ENCODE data around the gene KCMF1.
A peak's percentile ranks its signal among the peaks of the same experiment; 100 is the strongest.

The KCMF1 gene

DNA sequence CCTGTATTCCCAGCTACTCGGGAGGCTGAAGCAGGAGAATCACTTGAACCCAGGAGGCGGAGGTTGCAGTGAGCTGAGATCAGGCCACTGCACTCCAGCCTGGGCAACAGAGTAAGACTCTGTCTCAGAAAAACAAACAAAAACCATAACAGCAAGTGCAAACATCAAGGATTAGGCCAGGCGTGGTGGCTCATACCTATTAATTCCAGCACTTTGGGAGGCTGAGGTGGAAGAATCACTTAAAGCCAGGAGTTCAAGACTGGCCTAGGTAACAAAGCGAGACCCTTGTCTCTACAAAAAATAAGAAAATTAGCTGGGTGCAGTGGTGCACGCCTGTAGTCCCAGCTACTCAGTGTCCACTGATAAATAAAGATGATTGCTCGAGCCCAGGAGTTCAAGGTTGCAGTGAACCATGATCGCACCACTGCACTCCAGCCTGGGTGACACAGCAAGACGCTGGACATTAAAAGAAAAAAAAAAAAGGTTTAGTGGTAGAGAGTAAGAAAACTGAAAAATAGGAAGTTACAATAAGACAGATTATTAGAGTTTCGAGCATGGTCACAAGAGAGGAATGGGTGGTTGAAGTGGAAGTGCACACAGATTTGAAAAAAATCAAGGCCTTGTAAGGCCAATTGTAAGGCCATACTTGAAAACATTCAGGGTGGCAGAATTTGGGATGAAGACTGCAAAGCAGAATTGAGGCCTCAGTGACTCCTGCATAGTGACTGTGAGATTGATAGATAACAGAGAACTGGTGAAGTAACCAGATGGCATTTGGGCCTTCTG is 6.4 kb upstream of the KCMF1 start:
- Histone ChIP-seq H3K27me3 (ENCODE audit: control insufficient read depth, insufficient read depth, low read length, poor library complexity, severe bottlenecking) (no peaks in the 10 kb centered on the region), H3K9me3 (ENCODE audit: control insufficient read depth, low read length) (no peaks in the 10 kb centered on the region), H3K27ac (ENCODE audit: insufficient read depth, low read depth, low read length, poor library complexity, severe bottlenecking) (no peak overlapping the region), H3K4me1 (ENCODE audit: control insufficient read depth, insufficient read depth, low read length) (peaks cover 4% of the 10 kb centered on the region), H3K4me3 (ENCODE audit: insufficient read depth, low read depth, low read length) (no peak overlapping the region), H3K36me3 (ENCODE audit: control insufficient read depth, insufficient read depth, low read length) (peaks cover 5% of the 10 kb centered on the region)
- WGBS, 2 experiments = 94% methylated on average over 9 of the region's 9 CpGs

DNA sequence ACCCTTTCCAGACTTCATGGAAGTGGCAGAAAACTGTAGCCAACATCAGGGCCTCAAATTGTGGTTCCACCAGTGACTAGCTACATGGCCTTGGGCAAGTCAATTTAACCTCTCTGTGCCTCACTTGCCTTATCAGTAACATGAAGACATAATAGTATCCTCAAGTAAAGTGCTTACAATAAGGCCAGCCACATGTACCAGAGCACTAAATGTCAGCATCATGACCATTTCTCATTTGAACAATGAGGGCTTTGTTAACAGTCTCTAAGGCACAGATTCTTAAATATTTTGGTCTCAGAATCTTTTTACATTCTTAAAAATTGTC is 5.8 kb upstream of the KCMF1 start:
- Histone ChIP-seq H3K36me3 (ENCODE audit: control insufficient read depth, insufficient read depth, low read length) (peaks cover 5% of the 10 kb centered on the region), H3K27ac (ENCODE audit: insufficient read depth, low read depth, low read length, poor library complexity, severe bottlenecking) (no peak overlapping the region), H3K9me3 (ENCODE audit: control insufficient read depth, low read length) (no peaks in the 10 kb centered on the region), H3K4me1 (ENCODE audit: control insufficient read depth, insufficient read depth, low read length) (peaks cover 1% of the 10 kb centered on the region), H3K27me3 (ENCODE audit: control insufficient read depth, insufficient read depth, low read length, poor library complexity, severe bottlenecking) (no peaks in the 10 kb centered on the region), H3K4me3 (ENCODE audit: insufficient read depth, low read depth, low read length) (no peak overlapping the region)

DNA sequence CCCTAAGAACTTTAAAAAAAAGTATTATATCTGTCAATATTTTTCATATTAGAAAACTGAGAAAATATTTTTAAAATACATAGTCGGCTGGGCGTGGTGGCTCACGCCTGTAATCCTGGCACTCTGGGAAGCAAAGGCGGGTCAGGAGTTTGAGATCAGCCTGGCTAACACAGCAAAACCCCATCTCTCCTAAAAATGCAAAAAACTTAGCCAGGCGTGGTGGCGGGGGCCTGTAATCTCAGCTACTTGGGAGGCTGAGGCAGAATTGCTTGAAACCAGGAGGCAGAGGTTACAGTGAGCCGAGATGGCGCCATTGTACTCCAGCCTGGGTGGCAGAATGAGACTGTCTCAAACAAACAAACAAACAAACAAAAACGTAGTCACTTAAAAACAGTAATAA is 5.1 kb upstream of the KCMF1 start:
- Histone ChIP-seq H3K36me3 (ENCODE audit: control insufficient read depth, insufficient read depth, low read length) (peaks cover 5% of the 10 kb centered on the region), H3K27me3 (ENCODE audit: control insufficient read depth, insufficient read depth, low read length, poor library complexity, severe bottlenecking) (no peaks in the 10 kb centered on the region)
- 88 to 94% methylated on average over 9 of the region's 9 CpGs for WGBS, 2 experiments

DNA sequence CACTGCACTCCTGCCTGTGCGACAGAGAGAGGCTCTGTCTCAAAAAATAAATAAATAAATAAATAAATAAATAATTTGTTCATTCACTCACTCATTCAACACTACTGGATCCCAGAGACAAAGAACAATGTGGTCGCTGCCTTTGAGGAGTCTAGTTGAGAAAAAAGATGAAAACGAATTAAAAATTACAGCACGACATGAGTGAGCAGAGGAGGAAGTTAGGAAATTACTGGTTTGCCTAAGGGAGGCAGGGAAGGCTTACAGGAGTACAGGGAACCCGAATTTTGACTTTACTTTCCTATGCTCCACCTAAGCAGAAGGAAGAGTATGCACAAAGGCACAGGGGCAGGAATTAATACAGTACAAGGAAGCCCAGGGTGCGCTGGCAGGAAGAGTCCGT is 4.2 kb upstream of the KCMF1 start:
- Histone ChIP-seq H3K27ac (ENCODE audit: insufficient read depth, low read depth, low read length, poor library complexity, severe bottlenecking) (no peak overlapping the region), H3K36me3 (ENCODE audit: control insufficient read depth, insufficient read depth, low read length) (peaks cover 5% of the 10 kb centered on the region), H3K4me1 (ENCODE audit: control insufficient read depth, insufficient read depth, low read length) (no peaks in the 10 kb centered on the region), H3K9me3 (ENCODE audit: control insufficient read depth, low read length) (no peaks in the 10 kb centered on the region), H3K4me3 (ENCODE audit: insufficient read depth, low read depth, low read length) (no peak overlapping the region), H3K27me3 (ENCODE audit: control insufficient read depth, insufficient read depth, low read length, poor library complexity, severe bottlenecking) (no peaks in the 10 kb centered on the region)
- 94 to 96% methylated on average over 6 of the region's 7 CpGs for WGBS, 2 experiments

More for the DNA sequence above, 5.1 kb upstream of the KCMF1 start:
- no peak overlapping the region for H3K27ac ChIP-seq (ENCODE audit: insufficient read depth, low read depth, low read length, poor library complexity, severe bottlenecking)
- no peak overlapping the region for H3K4me3 ChIP-seq (ENCODE audit: insufficient read depth, low read depth, low read length)
- H3K9me3 ChIP-seq (ENCODE audit: control insufficient read depth, low read length) = no peaks in the 10 kb centered on the region
- H3K4me1 ChIP-seq (ENCODE audit: control insufficient read depth, insufficient read depth, low read length) = no peaks in the 10 kb centered on the region

DNA sequence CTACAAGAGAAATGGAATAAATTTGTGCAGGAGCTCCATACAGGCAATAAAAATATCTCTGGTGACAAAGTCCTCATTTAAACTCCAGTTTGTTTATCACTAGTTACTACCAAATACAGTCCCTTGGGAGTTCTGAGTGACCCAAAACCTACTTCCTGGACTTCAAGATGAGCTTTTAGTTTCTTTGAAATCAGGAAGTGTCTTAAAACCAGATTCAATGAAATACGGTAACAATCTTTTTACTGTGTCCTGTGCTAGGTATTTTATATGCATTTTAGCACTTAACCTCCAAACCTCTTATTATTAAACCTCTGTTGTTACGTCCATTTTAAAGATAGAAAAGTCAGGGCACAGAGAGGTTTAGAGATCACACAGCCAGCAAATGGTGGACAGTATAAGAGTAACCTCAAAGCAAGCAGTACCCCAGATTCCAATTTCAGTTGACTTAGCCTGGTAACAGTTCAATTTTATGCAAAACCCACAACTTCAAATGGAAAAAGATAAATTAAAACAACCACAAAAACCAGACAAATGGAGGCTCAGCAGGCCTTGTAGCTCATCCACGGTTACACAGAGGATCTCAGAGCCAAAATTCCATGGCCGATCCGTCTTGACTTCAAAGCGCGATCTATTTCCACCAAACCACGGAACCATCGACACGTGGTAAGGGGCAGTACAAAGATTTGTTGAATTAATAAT is 1.3 kb upstream of the KCMF1 start:
- Histone ChIP-seq H3K9me3 (ENCODE audit: control insufficient read depth, low read length) (no peaks in the 10 kb centered on the region), H3K4me1 (ENCODE audit: control insufficient read depth, insufficient read depth, low read length) (no peaks in the 10 kb centered on the region), H3K36me3 (ENCODE audit: control insufficient read depth, insufficient read depth, low read length) (no peaks in the 10 kb centered on the region), H3K27me3 (ENCODE audit: control insufficient read depth, insufficient read depth, low read length, poor library complexity, severe bottlenecking) (no peaks in the 10 kb centered on the region), H3K27ac (ENCODE audit: insufficient read depth, low read depth, low read length, poor library complexity, severe bottlenecking) (peak overlapping the region; percentile 91), H3K4me3 (ENCODE audit: insufficient read depth, low read depth, low read length) (peak overlapping the region; percentile 87)
- WGBS, 2 experiments = 0 to 4% methylated on average over 10 of the region's 10 CpGs

DNA sequence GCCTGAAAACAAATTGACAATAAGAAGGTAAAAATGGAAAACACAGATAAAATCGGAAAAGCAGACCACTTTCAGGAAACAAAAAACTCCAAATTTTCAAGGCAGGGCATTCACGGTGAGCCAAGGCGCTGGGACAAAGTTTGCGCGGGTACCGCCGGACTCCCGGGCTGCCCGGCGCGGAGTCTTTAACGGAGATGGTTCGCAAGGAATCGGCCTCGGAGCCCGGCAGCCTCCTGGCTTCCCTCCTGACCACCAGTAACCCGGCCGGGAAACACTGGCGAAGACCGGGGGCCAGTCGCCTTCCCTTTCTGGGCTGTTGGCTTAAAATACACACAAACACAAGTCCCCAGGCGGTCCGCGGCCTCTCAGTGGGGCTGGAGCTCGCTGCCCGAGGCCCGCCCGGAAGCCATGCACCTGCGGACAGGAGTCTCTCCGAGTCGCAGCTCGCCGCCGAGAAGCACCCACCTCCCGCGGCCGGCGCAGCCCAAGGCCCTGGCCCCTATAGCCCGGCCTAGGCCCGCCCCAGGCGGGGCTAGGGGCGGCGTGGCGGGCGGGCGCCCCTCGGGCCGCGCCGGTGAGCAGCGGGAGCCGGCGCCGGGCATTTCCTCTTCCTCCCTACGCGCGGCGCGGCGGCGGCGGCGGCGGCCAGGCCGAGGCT is 622 bp upstream of the KCMF1 start:
- no peaks in the 10 kb centered on the region for H3K36me3 ChIP-seq (ENCODE audit: control insufficient read depth, insufficient read depth, low read length)
- WGBS, 2 experiments = 0 to 1% methylated on average over 65 of the region's 65 CpGs
- peaks cover 6% of the 10 kb centered on the region for H3K4me1 ChIP-seq (ENCODE audit: control insufficient read depth, insufficient read depth, low read length)
- no peaks in the 10 kb centered on the region for H3K27me3 ChIP-seq (ENCODE audit: control insufficient read depth, insufficient read depth, low read length, poor library complexity, severe bottlenecking)
- H3K4me3 ChIP-seq (ENCODE audit: insufficient read depth, low read depth, low read length) = peak overlapping the region; percentile 87
- H3K27ac ChIP-seq (ENCODE audit: insufficient read depth, low read depth, low read length, poor library complexity, severe bottlenecking) = peak overlapping the region; percentile 91
- H3K9me3 ChIP-seq (ENCODE audit: control insufficient read depth, low read length) = no peaks in the 10 kb centered on the region

DNA sequence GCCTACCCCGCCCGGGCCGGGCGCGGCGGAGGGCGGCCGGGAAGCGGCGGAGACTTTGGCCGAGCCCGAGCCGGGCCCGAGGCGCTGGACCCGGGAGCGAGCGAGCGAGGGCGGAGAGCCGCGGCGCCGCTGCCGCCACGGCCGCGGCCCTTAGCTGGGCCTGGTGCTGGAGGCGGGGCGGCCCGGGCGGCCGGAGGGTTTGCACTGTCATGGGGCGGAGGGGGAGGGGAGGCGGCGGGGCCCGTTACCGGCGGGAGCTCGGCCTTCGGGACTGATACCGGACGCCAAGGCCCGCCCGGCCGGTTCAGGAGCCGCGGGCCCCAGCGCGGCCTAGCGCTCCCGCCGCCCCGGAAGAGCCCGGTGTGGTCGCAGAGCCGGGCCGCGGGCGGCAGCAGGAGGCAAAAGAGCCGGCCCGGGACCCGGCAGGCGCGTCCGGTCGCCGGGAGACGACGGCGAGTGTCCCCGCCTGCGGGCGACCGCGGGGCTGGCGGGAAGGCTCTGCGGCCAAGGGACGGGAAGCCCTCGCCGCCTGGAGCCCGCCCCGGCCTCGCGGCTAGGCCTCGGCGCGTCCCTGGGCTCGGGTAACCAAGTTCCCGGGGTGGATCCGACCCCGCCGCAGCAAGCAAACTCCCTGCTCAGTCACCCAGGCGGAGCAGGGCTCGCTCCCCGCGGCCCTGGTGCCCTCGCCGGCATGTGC is 697 bp downstream of the KCMF1 start:
- WGBS, 2 experiments = 0% methylated on average over 99 of the region's 99 CpGs

DNA sequence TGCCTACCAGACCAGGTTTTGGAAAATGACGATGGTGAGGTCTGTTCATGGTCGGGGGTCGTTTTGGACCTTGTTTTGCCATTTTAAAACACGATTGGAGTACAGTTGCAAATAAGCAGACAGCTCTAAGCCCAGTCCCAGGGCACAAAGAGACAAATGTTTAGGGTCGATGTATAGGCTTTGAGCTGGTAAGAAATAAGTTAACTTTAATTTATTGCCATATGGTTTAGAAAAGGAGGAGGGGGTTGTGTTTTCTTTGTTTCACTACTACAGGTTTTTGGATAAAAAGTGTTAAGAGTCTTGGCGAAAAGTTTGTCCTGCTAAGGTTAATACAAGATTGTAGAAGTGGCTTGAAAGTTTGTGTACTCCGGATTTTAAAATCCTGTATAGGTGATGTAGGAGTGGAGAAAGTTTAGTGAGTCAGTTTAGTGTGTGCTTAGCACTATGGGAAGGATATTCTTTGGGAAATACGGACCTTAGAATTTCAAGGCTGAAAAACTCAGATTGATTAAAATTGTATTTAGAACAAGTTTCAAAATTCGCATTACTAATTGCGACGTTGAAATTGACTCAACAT is 1.3 kb downstream of the KCMF1 start:
- Histone ChIP-seq H3K4me3 (ENCODE audit: insufficient read depth, low read depth, low read length) (peak overlapping the region; percentile 81), H3K36me3 (ENCODE audit: control insufficient read depth, insufficient read depth, low read length) (no peaks in the 10 kb centered on the region), H3K27me3 (ENCODE audit: control insufficient read depth, insufficient read depth, low read length, poor library complexity, severe bottlenecking) (no peaks in the 10 kb centered on the region), H3K4me1 (ENCODE audit: control insufficient read depth, insufficient read depth, low read length) (peaks cover 10% of the 10 kb centered on the region), H3K27ac (ENCODE audit: insufficient read depth, low read depth, low read length, poor library complexity, severe bottlenecking) (peak overlapping the region; percentile 81), H3K9me3 (ENCODE audit: control insufficient read depth, low read length) (no peaks in the 10 kb centered on the region)
- 1 to 4% methylated on average over 11 of the region's 11 CpGs for WGBS, 2 experiments

More for the DNA sequence above, 697 bp downstream of the KCMF1 start:
- peaks cover 10% of the 10 kb centered on the region for H3K4me1 ChIP-seq (ENCODE audit: control insufficient read depth, insufficient read depth, low read length)
- no peaks in the 10 kb centered on the region for H3K27me3 ChIP-seq (ENCODE audit: control insufficient read depth, insufficient read depth, low read length, poor library complexity, severe bottlenecking)
- no peaks in the 10 kb centered on the region for H3K36me3 ChIP-seq (ENCODE audit: control insufficient read depth, insufficient read depth, low read length)
- peak overlapping the region; percentile 81 for H3K4me3 ChIP-seq (ENCODE audit: insufficient read depth, low read depth, low read length)
- H3K27ac ChIP-seq (ENCODE audit: insufficient read depth, low read depth, low read length, poor library complexity, severe bottlenecking) = peak overlapping the region; percentile 81
- H3K9me3 ChIP-seq (ENCODE audit: control insufficient read depth, low read length) = no peaks in the 10 kb centered on the region

DNA sequence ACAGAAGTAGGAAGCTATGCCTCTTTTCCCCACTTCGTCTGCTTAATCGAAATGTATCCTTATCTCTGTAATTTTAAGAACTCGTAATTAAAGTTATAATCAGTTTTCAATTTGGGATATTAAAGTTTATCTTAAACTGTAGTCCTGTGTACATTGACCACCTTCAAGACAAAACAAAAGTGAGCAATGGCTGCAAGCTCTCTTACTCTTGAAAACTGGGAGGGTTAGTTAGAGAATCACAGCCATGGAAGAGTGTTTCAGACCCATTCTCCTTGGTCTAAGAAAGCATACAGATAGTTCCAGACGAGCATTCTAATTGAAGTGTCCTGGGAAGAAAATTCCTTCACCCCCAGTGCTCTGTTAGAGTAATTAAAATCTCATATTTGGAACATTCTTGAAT is 2.0 kb downstream of the KCMF1 start:
- H3K27me3 ChIP-seq (ENCODE audit: control insufficient read depth, insufficient read depth, low read length, poor library complexity, severe bottlenecking) = no peaks in the 10 kb centered on the region
- H3K9me3 ChIP-seq (ENCODE audit: control insufficient read depth, low read length) = no peaks in the 10 kb centered on the region
- 14 to 22% methylated on average over 1 to 4 of the region's 4 CpGs for WGBS, 2 experiments
- peak overlapping the region; percentile 81 for H3K4me3 ChIP-seq (ENCODE audit: insufficient read depth, low read depth, low read length)
- no peak overlapping the region for H3K27ac ChIP-seq (ENCODE audit: insufficient read depth, low read depth, low read length, poor library complexity, severe bottlenecking)
- peaks cover 10% of the 10 kb centered on the region for H3K4me1 ChIP-seq (ENCODE audit: control insufficient read depth, insufficient read depth, low read length)
- no peaks in the 10 kb centered on the region for H3K36me3 ChIP-seq (ENCODE audit: control insufficient read depth, insufficient read depth, low read length)

Measured in ectodermal cell (in vitro differentiated cells).